Right atrium auricular region (tissue), 2 donors: ENCODE results near the gene ELN. TPM values are rescaled to one million over a fixed set of nuclear protein-coding genes. Genes with fewer than 3 reads are reported as not detected.

Experiments
- DNase-seq: peaks from one replicate; pipeline ENCODE4 v3.0.0-alpha.2; 2019; ENCODE audit warnings: low spot score
- H3K27ac ChIP-seq, 2 donors: fragments of 200-600 bp; sonication (generic); 1 replicate in 1 of 2; 2 replicates in 1 of 2; pipeline ENCODE4 v1.5.1; 2016 to 2019
- H3K27me3 ChIP-seq, 2 donors: fragments of 200-600 bp; sonication (generic); one replicate each; pipeline versions ENCODE4 v1.5.1 to v1.6.0; 2017 to 2019
- H3K36me3 ChIP-seq: fragments of 200-600 bp; sonication (generic); one replicate; pipeline ENCODE4 v1.5.1; 2016
- H3K4me1 ChIP-seq, 2 donors: fragments of 200-600 bp; sonication (generic); one replicate each; pipeline versions ENCODE4 v1.5.1 to v1.6.0; 2017 to 2019
- H3K4me3 ChIP-seq, 2 donors: fragments of 200-600 bp; sonication (generic); 1 replicate in 1 of 2; 2 replicates in 1 of 2; pipeline ENCODE4 v1.5.1; 2017 to 2019; ENCODE audit warnings: mild to moderate bottlenecking in 1 of 2, moderate library complexity in 1 of 2
- H3K9me3 ChIP-seq, 2 donors: fragments of 200-600 bp; sonication (generic); one replicate each; pipeline ENCODE4 v1.5.1; 2019
- CTCF ChIP-seq, 2 donors: fragments of 200-600 bp; sonication (generic); IDR thresholded peaks; one replicate each; pipeline ENCODE4 v1.5.1; 2019; ENCODE audit warnings: antibody characterized with exemption in 2 of 2
- total RNA-seq, 2 donors: library from RNA; depleted of rRNA; stranded (reverse); fragments of >200 nt; gene quantifications; one replicate each; pipeline ENCODE4 v1.1.0, GENCODE V29; 2016

ELN gene
- total RNA-seq, 2 donors from 2014 or later, result 138 to 149 TPM

GRCh38 chr7:74014931-74015330, 13.0 kb upstream of the ELN start:
- no peak for TF ChIP-seq CTCF (IDR thresholded peaks at IDR 0.05)
- peaks cover 0 to 18% of the 10 kb centered on the region in 2 donors for H3K4me1 ChIP-seq
- no peak for DNase-seq
- no peak overlapping the region for H3K4me3 ChIP-seq
- H3K27ac ChIP-seq, result no peak overlapping the region
- no peaks in the 10 kb centered on the region for H3K9me3 ChIP-seq
- H3K27me3 ChIP-seq, result no peaks in the 10 kb centered on the region
- no peaks in the 10 kb centered on the region for H3K36me3 ChIP-seq

- no peak for DNase-seq
- H3K4me1 ChIP-seq, result peaks cover 0 to 18% of the 10 kb centered on the region in 2 donors
- TF ChIP-seq CTCF (IDR thresholded peaks at IDR 0.05), result no peak
- no peaks in the 10 kb centered on the region for H3K9me3 ChIP-seq
- no peak overlapping the region for H3K4me3 ChIP-seq
- no peak overlapping the region for H3K27ac ChIP-seq
- H3K27me3 ChIP-seq, result no peaks in the 10 kb centered on the region
- H3K36me3 ChIP-seq, result no peaks in the 10 kb centered on the region
Observed at GRCh38 chr7:74015670-74016069, 12.3 kb upstream of the ELN start.

- Histone ChIP-seq H3K27ac (no peak overlapping the region), H3K36me3 (no peaks in the 10 kb centered on the region), H3K4me3 (no peak overlapping the region), H3K4me1 (peaks cover 0 to 27% of the 10 kb centered on the region in 2 donors), H3K27me3 (no peaks in the 10 kb centered on the region), H3K9me3 (no peaks in the 10 kb centered on the region)
- DNase-seq, result no peak
- no peak for TF ChIP-seq CTCF (IDR thresholded peaks at IDR 0.05)
Observed at GRCh38 chr7:74017125-74017524, 10.8 kb upstream of the ELN start.

- no peak for TF ChIP-seq CTCF (IDR thresholded peaks at IDR 0.05)
- H3K4me3 ChIP-seq, result no peak overlapping the region
- H3K27me3 ChIP-seq, result no peaks in the 10 kb centered on the region
- peaks cover 0 to 33% of the 10 kb centered on the region in 2 donors for H3K4me1 ChIP-seq
- H3K36me3 ChIP-seq, result no peaks in the 10 kb centered on the region
- no peak overlapping the region for H3K27ac ChIP-seq
- DNase-seq, result no peak
- H3K9me3 ChIP-seq, result no peaks in the 10 kb centered on the region
Observed at GRCh38 chr7:74018246-74018895, 9.6 kb upstream of the ELN start.

GRCh38 chr7:74019149-74019548, 8.8 kb upstream of the ELN start:
- no peak for DNase-seq
- Histone ChIP-seq H3K4me3 (no peak overlapping the region), H3K4me1 (peaks cover 0 to 33% of the 10 kb centered on the region in 2 donors), H3K9me3 (no peaks in the 10 kb centered on the region), H3K27ac (no peak overlapping the region), H3K36me3 (no peaks in the 10 kb centered on the region), H3K27me3 (no peaks in the 10 kb centered on the region)
- TF ChIP-seq CTCF (IDR thresholded peaks at IDR 0.05), result no peak

- no peak for TF ChIP-seq CTCF (IDR thresholded peaks at IDR 0.05)
- Histone ChIP-seq H3K27ac (no peak overlapping the region), H3K9me3 (no peaks in the 10 kb centered on the region)
Observed at GRCh38 chr7:74020390-74020789, 7.6 kb upstream of the ELN start.

More at GRCh38 chr7:74020390-74020789, 7.6 kb upstream of the ELN start:
- Histone ChIP-seq H3K4me3 (no peak overlapping the region), H3K27me3 (no peaks in the 10 kb centered on the region), H3K4me1 (peaks cover 0 to 30% of the 10 kb centered on the region in 2 donors), H3K36me3 (no peaks in the 10 kb centered on the region)
- no peak for DNase-seq
